GM21390 (cell line): ENCODE results near the gene PNMT.

ENCODE experiments used
- ATAC-seq: cut with Tn5 transposase; IDR thresholded peaks from one replicate; pipeline ENCODE4 v1.9.1; 2021; ENCODE audit not compliant: unreplicated experiment

PNMT gene

DNA sequence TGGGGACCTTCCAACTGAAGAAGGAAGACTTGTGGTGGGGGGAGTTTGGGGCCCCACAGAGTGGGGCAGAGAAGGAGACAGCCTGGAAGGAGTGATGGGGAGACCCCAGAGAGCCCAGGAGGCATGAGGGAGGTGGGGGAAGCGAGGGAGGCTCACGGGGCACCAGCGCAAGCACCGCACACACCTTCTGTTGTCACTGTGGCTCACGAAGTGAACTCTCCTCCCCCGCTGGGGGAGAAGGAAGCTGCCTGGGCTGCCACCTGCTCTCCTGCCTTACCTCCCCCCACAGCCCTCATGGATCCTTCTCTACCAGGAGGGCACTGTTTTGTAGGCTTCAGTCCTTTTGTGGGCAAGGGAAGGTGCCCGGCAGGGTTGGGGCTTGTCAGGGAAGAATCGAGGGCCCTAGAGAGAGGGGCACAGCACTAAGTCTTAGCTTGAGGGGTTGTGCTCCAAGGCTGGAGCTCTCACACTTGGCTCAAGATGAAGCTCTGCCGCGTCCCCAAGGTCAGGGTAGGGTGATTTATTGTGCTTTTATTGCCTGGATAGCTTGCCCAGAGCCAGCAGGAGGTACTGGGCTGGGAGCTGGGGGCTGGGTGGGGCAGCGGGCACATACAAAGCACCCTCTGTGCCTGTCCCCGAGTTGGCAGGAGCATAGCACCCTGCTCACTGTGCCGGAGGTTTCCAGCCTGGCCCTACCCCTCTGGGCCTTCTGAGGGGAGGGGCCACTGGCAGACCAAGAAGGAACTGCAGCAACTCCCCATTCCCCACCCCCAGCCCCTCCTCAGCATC is 35.9 kb upstream of the PNMT start:
- no peak for ATAC-seq

GRCh38 chr17:39633570-39634183 is 34.6 kb upstream of the PNMT start:
- no peak for ATAC-seq

DNA sequence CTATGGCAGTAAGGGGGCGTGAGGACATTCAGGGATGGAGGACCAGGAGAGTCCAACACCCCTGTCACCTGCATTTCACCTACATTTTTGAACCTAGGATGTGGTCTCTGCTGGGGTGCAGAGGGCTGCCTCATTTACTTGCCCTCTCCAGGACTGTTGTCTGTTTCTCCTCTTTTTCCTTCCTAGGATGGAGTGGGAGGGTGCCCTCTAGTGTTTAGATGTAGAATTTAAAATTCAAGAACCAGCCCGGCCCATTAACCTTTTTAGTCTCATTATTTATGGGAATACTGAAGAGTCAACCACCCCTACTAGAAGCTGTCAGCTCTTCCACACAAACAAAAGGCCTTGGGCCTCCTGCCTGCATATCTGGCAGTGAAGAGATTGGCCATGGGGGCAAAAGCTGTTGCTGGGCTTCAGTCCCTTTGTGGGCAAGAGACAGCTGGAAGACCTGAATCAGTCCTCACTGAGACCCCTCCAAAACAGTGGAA is 33.8 kb upstream of the PNMT start:
- ATAC-seq = no peak

GRCh38 chr17:39635614-39636176 is 32.6 kb upstream of the PNMT start:
- no peak for ATAC-seq

GRCh38 chr17:39636587-39636926 is 31.7 kb upstream of the PNMT start:
- peak; percentile 10 for ATAC-seq

DNA sequence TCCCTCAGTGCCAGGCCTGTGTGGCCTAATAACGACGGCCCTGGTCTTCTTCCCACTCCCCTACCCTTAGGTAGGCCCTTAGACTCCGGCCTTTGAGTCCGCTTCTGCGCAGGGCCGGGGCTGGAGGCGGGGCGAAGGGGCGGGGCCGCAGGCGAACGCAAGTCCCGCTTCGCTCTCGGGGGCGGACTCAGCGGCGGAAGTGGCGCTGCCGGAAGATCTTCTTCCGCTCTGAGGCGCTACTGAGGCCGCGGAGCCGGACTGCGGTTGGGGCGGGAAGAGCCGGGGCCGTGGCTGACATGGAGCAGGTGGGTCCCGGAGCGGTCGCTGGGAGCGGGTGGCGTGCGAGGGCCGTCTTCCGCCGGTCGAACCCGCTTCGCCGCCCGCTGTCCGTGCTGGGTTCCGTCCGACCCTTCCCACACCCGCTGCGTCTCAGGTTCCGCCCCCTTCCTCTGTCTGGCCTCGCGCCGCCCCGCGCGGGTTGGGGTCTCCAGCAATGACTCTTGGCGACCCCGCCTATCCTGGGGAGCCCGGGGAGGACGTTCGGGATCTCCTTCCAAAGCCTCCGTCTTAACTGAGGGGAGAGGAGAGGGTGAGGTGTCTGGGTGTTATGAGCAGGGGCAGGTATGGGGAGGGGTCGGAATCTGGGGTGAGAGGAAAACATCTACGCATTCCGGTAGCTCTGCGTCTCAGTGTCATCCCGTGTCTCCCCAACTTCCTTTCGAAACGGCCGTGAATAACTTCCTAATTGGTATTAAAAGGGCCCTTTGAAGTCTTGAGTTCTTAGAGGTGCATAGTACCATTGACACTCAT is 31.1 kb upstream of the PNMT start, which contains the start of gene STARD3:
STARD3 (plus strand) TSS at position 218 of the 810 bp plus-strand sequence. CDS start 16,388 bp downstream, outside the sequence.
- peak; percentile 83 for ATAC-seq

DNA sequence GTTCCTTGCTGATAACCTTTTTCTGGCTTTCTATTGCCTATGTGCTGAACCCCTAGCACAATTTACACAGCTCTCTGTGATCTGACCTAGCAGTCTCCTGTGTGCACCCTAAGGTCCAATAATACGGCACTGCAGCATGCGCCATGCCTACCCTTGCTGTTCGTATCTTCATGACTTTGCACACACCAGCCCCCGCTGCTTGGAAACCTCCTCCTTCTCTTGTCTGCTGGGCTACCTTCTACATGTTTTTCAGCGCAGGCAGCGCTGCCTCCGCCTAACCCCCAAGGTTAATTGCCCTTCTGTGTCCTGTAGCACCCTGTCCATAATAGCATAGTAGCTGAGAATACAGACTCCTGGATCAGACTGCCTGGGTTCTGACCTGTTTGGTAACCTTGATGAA is 29.9 kb upstream of the PNMT start:
- no peak for ATAC-seq

DNA sequence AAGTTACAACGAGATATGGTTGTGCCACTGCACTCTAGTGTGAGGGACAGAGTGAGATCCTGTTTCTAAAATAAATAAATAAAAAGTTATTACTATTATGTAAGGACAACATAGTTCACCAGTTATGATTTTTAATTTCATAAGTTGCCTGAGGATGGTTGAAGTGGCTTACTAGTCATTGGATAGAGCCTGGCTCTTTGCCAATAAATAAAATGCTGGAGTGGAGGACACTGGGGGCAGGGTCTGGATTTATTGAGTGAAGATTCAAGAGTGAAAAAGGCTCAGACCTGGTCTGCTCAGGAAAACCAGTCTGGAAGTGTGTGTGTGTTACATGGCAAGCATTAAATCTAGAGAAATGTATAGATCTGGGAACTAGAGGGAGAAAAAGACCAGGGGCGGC is 29.2 kb upstream of the PNMT start:
- ATAC-seq = no peak

DNA sequence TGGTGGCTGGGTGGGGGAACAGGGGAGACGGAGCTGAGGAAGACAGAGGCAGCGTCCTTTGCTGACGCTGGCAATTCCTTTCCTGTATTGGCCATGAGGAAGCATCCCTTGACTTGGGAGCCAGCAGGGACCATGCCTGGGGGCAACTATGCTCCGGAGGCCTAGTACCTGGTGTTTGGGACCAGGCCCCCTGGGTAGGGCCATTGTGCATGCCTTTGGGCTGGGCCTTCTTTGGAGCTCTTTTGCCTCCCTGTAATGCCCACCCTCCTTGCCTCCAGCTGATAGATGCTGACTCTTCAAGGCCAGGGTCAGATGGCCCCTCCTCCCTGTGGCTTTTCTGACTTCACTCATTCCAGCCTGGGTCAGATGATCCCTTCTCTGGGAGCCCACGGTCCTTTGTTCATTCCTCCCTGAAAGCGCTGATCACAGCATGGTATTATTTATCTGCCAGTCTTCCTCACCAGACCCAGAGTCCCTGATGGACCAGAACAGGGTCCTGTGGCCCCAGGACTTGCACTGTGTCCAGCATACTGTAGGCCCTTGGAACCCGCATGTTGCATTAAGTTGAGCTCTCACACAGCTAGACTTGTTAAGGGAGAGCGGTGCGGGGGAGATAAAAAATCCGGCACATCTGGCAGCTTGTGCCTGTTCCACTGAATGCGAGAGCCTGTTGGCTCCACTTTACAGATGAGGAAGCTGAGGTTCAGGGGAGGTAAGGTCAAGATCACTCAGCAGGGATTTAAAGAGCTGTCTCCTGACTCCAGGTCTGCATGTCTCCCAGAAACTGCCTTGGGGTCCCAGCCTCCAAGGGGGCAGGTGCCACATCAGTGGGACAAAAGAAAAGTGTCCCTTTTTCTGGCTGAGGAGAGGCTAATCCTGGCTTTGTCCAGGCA is 28.4 kb upstream of the PNMT start:
- no peak for ATAC-seq

GRCh38 chr17:39640591-39641031 is 27.6 kb upstream of the PNMT start:
- no peak for ATAC-seq

GRCh38 chr17:39641097-39641496 is 27.2 kb upstream of the PNMT start:
- ATAC-seq = no peak

DNA sequence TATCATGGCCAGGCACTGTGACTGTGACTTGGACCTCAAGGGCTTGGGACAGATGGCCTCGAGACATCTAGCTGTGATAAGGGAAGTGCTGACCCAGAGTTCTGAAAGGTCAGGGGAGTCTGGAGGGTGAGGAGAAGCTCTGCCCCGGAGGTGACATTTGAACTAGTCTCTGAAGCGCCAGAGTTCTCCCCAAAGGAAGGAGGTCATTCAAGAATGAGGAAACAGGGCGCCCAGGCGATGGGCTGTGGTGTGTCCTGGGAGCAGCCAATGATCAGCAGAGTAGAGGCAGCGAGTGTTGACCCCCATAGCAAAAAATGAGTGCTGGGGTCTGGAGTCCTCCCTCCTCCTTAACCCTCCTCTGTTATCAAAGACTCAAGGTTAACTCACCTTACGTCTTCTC is 26.4 kb upstream of the PNMT start:
- no peak for ATAC-seq

DNA sequence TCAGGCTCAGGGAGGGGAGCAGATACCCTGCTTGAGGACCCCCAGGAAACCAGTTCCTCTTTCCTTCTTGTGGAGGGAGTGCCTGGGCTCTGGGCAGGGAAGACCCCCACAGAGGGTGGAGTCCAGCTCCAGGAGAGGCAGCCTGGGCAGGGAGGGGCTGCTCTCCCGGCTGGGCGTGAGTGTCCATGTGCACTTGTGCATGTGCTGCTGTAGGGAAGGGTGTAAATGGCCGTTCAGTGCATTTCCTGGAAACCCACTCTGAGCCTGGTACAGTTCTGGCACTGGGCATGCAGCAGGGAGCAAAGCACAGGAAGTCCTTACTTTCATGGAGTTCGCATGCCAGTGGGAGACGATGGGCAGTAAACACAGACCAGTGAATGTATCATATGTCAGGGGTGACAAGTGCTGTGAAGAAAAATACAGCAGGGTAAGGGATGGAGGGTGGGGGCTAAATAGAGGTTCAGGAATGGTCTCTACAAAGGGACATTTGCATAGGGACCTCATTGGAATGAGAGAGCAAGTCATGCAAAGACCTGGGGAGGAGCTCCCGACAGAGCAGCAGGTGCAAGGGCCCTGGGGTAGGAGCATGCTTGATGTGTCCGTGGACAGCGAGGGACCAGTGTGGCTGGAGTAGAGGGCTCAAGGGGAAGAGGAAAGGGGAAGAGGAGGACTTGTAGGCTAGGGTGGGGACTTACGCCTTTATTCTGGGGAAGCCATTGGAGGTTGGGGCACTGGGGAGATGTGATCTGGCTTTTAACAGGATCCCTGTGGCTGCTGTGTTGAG is 25.8 kb upstream of the PNMT start:
- no peak for ATAC-seq

GRCh38 chr17:39643271-39643670 is 25.0 kb upstream of the PNMT start:
- no peak for ATAC-seq

GRCh38 chr17:39647256-39647655 is 21.0 kb upstream of the PNMT start:
- ATAC-seq = no peak

DNA sequence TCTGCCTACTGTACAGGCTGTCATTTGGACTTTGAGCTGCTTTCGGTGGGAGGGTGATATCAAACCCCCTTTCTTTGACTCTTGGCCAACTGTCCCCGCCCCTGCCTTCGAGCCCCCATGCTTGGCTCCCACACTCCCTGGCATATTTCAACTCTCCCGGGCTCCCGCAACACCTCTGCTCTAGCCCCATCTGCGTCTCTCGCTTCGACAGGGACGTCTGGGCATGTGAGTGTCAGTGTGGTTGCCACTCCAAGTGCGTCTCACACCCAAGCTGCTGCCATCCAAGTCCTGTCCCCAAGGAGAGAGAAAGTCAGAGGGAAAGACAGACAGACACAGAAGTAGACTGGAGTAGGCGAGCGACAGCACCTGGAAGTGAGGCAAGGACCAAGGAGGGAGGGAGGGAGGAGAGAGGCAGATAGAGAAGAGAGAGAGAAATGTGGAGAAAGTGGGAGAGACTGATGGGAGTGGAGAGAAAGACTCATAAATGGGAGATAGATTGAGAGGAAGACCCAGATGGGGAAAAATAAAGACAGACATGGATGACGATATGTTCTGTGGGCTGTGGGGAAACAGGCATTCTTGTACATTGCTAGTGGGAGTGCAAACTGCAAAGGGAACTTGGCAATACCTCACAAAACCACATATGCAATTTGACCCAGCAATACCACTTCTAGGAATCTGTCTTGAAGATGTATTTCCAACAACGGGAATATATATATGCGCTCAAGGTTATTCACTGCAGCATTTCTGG is 19.5 kb upstream of the PNMT start:
- ATAC-seq = no peak

DNA sequence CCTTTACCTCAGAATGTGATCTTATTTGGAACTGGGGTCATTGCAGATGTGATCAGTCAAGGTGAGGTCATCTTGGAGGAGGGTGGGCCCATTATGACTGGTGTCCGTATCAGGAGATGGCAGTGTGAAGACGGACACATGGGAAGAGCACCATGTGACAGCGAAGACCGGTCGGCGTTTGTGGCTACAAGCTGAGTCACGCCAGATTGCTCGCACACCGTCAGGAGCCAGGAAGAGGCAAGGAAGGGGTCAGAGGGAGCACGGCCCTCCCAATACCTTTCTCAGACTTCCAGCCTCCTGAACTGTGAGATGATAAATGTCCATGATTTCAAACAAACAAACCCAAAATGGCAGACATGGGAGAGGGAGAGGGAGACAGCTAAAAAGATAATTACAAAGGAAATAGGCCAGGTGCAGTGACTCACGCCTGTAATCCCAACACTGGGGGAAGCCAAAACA is 18.1 kb upstream of the PNMT start:
- ATAC-seq = no peak

DNA sequence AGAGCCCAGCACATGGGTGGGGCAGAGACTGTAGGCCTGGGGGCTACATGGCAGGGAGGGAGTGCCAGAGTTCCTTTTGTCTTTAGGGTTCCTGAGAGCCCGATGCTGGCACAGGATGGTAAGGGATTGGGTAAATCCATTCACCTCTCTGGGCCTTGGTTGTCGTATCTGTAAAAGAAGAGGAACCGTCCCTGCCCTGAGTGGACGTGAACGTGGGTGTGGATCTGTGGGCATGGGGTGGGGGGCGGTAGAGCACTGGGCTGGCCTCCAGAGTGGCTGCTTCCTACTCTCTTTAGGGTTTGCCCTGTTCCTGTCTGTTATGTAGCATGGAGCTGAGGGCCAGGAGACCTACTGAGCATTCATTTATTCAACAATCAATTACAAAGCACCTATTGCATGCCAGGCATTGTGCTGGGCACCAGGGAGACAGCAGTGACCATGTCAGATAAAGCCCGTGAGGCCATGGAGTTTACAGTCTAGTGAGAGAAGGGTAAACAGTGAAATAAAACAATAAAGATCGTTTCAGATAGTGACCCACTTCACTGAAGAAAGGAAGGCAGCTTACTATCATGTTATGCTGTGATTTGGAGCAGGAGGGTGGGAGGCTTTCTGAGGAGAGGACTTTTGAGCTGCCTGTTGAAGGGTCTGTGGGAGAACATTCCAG is 16.2 kb upstream of the PNMT start:
- ATAC-seq = no peak
